ENCODE measurements around the gene ZNF175.
"Not testable (repeated sequence)": the region's sequence is repeated elsewhere in the genome, so short reads cannot be mapped to it uniquely, and the experiment has no call there.

ZNF175 gene

DNA sequence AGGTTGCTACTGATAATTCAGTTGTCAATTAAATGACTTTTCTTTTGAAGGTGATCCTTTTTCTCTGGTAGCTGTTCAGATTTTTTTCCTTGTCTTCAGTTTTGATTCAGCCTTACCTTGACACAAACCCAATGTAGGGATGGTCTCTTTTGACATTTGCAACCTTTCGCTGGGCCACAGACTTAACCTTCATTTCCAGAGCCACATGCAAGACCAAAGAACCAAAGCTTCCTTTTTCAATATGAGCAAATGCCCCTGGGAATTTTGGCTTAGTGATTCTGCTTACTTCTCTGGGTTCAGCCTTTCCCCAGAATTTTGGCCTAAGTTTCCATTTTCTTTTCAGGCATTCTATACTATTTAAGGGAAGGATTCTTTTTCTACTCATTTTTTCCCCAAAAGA is 39.5 kb downstream of the ZNF175 start:
- no peak overlapping the region for H3K4me3 ChIP-seq
- DNase-seq (ENCODE audit: low spot score), result no peak
- TF ChIP-seq, protein P1, sequence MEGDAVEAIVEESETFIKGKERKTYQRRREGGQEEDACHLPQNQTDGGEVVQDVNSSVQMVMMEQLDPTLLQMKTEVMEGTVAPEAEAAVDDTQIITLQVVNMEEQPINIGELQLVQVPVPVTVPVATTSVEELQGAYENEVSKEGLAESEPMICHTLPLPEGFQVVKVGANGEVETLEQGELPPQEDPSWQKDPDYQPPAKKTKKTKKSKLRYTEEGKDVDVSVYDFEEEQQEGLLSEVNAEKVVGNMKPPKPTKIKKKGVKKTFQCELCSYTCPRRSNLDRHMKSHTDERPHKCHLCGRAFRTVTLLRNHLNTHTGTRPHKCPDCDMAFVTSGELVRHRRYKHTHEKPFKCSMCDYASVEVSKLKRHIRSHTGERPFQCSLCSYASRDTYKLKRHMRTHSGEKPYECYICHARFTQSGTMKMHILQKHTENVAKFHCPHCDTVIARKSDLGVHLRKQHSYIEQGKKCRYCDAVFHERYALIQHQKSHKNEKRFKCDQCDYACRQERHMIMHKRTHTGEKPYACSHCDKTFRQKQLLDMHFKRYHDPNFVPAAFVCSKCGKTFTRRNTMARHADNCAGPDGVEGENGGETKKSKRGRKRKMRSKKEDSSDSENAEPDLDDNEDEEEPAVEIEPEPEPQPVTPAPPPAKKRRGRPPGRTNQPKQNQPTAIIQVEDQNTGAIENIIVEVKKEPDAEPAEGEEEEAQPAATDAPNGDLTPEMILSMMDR (IDR thresholded peaks at IDR 0.05), result no peak
- H3K27ac ChIP-seq, result no peak overlapping the region

DNA sequence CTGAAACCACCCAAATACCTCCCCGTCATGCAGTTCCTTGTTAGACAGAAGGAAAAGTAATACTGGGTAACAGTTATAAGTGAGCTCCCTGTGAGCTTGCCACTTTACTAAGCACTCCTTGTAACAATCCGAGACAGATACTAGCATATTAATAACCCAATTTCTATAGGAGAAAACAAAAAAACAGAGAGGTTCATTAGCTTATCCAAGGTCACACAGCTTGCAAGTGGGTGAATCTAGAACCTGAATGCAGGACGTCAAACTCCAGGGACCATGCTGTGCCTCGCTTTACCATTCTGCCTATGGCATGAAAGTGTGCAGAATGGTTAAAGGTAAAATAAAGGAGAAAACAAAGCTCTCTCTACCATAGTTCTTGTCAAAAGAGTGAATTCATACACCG is 43.7 kb downstream of the ZNF175 start:
- no peak overlapping the region for H3K4me3 ChIP-seq
- TF ChIP-seq, protein P1 (IDR thresholded peaks at IDR 0.05), result no peak
- DNase-seq (ENCODE audit: low spot score), result no peak
- no peak overlapping the region for H3K27ac ChIP-seq

DNA sequence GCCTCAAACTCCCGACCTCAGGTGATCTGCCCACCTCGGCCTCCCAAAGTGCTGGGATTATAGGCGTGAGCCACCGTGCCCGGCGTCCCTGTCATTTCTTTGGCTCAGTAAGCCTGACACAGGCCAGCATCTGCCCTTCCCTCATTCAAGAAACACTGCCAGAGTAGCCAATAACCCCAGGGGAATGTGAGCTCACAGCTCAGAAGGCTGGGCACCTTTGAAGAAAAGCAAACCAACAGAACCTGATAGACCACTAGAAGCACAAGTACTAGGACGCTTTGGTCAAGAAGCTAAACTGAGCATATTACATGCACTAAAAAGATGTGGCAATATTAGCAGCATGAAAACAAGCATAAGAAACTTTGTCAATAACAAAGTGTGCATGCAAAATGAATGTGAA is 44.9 kb downstream of the ZNF175 start:
- Histone ChIP-seq H3K4me3 (no peak overlapping the region), H3K27ac (no peak overlapping the region)
- TF ChIP-seq, protein P1 (IDR thresholded peaks at IDR 0.05), result no peak
- DNase-seq (ENCODE audit: low spot score), result no peak

DNA sequence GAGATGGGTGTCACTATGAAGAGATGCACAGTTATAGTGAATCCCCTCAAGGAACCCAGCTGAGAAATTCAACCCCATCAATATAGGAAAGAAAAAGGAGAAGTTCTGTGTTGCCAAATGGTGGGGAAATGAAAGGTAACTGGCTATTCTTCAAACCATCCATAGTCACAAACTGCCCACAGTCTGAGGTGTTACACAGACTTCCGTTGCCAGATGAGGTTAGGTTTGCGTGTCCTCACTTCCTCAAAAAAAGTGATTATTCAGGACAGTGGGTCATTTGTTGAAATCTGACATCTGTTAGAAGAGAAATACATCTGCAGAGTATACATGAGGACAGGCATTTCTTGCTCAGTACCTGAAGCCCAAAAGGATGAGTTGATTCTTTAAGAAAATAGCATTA is 50.1 kb downstream of the ZNF175 start:
- DNase-seq (ENCODE audit: low spot score), result no peak
- H3K4me3 ChIP-seq, result no peak overlapping the region
- TF ChIP-seq, protein P1 (IDR thresholded peaks at IDR 0.05), result no peak
- H3K27ac ChIP-seq, result no peak overlapping the region

DNA sequence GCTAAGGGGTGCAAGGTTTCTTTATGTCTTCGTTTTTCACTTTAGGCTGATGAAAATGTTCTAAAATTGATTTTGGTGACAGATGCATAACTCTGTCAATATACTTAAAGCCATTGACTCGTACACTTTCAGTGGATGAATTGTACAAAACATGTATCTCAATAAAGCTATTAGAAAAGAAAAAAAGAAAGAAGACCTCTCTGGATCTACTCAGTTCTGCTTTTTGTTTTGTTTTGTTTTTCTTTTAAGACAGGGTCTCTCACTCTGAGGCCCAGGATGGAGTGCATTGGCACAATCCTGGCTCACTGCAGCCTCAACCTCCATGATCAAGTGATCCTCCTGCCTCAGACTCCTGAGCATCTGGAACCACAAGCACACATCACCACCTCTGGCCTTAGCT is 55.6 kb downstream of the ZNF175 start:
- H3K4me3 ChIP-seq, result no peak overlapping the region
- no peak overlapping the region for H3K27ac ChIP-seq
- TF ChIP-seq, protein P1 (IDR thresholded peaks at IDR 0.05), result no peak

DNA sequence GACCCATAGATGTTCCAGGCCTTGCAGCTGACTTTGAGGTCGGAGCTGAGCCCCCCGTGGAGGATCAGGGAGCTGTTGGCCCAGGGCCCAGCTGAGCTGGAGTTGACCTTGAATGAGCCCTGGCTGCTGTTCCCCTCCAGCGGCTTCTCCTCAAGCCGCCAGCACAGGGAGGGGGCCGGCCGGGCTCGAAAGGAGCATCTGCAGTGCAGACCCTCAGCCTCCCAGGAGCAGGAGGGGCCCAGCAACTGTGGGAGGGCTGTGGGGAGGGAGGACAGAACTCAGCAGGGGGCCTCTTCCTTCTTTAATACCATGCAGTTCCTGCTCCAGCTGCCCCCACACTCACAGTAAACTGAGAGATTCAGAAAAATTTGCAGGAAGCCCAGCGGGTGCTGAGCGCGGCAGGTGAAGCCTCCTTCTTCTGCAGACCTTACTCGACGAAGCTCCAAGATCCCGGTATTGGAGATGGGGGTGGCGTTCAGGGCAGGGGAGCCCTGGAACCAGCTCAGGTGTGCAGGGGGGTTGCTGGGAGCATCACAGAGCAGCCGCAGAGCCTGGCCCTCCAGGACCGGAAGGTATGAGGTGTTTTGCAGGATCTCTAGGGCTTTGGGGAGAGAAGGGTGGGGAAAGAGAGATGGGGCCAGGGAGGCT is 56.5 kb downstream of the ZNF175 start:
- no peak overlapping the region for H3K4me3 ChIP-seq
- H3K27ac ChIP-seq, result no peak overlapping the region
- no peak for DNase-seq (ENCODE audit: low spot score)
- TF ChIP-seq, protein P1 (IDR thresholded peaks at IDR 0.05), result no peak

More for the DNA sequence above, 55.6 kb downstream of the ZNF175 start:
- no peak for DNase-seq (ENCODE audit: low spot score)

DNA sequence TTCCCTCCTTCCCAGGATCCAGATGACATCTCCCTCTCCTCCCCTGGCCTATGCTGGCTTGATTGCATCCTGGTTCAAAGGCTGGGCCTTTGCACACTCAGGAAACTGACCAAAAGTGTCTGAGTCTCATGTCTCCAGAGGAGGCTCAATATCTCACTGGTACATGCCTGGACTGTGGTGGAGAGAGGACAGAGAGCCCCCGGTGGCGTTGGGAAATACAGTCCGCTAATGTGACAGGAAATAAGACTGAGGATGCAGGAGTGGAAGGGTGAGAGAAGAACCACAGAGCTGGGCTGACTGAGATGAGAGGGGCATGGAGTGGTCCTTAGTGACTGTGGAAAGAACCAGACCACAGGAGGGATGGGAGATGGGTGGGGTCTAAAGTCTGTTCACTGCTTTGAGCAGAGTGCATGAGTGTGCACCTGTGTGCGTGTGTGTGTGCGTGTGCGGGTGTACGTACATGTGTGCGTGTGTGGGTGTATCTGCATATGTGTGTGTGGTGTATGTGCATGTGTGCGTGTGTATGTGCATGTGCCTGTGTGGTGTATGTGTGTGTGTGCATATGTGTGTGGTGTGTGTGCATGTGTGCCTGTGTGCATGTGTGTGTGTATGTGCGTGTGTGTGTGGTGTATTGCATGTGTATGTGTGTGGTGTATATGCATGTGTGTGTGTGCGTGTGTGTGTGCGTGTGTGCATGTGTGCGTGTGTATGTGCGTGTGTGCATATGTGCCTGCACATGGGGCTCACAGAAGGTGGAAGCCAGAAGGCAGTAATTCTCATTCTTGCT is 57.3 kb downstream of the ZNF175 start:
- no peak overlapping the region for H3K4me3 ChIP-seq

DNA sequence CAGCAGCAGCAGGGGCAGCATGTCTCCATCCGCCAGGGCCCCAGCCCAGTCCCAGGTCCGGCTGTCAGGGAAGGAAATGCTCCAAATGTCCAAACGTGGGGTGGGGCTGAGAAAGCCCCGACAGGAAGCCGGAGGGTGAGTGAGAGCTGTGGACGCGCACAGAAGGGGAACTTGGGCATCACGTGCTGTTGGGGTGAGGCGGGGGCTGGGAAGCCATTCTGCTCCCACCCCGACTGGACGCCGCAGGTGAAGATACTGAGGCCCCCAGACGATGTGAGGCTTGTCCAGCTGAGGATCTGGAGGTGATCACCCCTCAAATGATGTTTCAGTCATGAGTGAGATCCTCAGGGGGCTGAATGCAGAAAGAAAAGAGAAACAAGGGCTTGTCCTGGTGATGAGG is 59.2 kb downstream of the ZNF175 start, which contains the start of gene SIGLEC5:
SIGLEC5 (minus strand) TSS at position 87 of the 400 bp plus-strand sequence; CDS start at position 21, 66 bp downstream.
- not testable (repeated sequence) for H3K27ac ChIP-seq; DNase-seq (ENCODE audit: low spot score)

More for the DNA sequence above, 57.3 kb downstream of the ZNF175 start:
- DNase-seq (ENCODE audit: low spot score), result no peak
- H3K27ac ChIP-seq, result no peak overlapping the region
- TF ChIP-seq, protein P1 (IDR thresholded peaks at IDR 0.05), result no peak

More for the DNA sequence above, 59.2 kb downstream of the ZNF175 start, which contains the start of gene SIGLEC5:
- H3K4me3 ChIP-seq, result not testable (repeated sequence)

All from coronary artery (tissue), 2 donors.